Hematopoietic multipotent progenitor cell treated with erythropoietin and hydrocortisone succinate and interleukin-3 and kit ligand, for 6 days (in vitro differentiated cells): ENCODE data around the gene FRMPD1.
"Not testable (repeated sequence)": the region's sequence is repeated elsewhere in the genome, so short reads cannot be mapped to it uniquely, and the experiment has no call there.

Source experiments
- DNase-seq: peaks from one replicate; pipeline ENCODE4 v3.0.0-alpha.2; 2015

The FRMPD1 gene

DNA sequence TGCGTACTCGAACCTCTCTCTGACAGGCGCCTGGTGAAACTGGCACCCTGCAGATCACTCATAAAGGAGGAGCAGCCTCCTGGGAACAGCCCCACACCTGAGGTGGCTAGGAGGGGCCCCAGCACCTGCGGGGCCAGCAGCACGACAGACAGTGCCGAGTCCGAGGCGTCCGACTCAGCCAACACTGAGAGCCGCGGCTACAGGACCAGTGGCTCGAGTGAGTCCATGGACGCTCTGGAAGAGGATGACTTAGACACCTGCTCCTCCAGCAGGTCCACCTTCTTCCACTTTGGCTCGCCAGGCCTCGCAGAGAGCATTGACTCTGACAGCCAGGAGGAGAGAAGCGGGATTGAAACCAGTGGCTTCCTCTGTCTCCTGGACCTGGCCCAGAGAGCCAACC is 89.4 kb downstream of the FRMPD1 start:
- DNase-seq, result no peak

DNA sequence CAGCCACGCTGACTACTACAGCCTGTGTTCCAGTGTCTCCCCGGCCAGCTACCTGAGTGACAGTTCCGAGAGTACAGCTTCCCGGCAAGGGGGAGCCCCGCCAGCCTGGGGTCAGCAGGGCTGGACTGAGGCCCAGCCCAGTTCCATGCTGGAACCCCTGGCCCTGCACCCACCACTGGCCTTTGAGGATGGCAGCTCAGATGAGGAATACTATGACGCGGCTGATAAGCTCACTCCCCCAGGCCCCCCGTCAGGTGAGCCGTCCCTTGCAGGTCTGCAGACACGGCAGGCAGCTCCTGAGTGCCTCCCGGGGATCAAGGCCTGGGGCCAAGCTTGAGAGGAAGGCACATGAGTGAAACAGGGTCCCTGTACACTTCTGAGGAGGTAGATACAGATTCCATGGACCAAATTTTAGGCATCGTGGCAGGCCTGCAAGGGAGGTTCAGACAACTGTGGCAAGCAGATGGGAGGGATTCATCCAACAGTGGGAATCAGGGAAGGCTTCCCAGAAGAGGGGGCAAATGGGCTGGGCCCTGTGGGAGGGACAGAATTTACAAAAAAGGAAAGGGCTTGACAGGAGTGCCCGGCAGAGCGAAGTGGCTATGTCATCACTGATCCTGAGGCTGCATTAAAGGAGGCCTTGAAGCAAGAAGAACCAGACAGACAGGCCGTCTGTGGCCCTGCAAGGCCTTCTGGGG is 90.0 kb downstream of the FRMPD1 start:
- no peak for DNase-seq

GRCh38 chr9:37745970-37746369 is 95.2 kb downstream of the FRMPD1 start:
- no peak for DNase-seq

- DNase-seq, result no peak
These were observed 95.9 kb downstream of the FRMPD1 start for GRCh38 chr9:37746448-37747270.

- DNase-seq, result peak; percentile 87
These were observed 96.6 kb downstream of the FRMPD1 start for GRCh38 chr9:37747271-37747753.

DNA sequence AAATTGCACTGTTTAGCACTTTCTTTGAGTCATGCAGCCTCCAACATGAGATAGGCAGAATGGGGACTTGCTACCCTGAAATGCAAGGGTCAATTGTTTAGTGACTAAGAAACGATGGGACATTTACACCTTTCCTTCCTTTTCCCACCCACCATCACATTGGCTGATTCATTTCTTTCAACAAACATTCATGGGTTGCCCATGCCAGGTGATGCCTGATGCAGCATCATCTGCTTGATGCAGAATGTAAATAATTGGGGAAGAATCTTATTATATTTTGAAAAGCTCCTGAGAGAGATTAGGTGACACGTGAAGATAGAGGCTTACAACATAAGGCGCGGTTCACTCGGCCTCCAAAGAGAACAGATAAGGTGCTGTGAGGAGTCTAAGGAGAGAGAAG is 98.4 kb downstream of the FRMPD1 start:
- no peak for DNase-seq

GRCh38 chr9:37751186-37751585 is 100.4 kb downstream of the FRMPD1 start:
- no peak for DNase-seq

DNA sequence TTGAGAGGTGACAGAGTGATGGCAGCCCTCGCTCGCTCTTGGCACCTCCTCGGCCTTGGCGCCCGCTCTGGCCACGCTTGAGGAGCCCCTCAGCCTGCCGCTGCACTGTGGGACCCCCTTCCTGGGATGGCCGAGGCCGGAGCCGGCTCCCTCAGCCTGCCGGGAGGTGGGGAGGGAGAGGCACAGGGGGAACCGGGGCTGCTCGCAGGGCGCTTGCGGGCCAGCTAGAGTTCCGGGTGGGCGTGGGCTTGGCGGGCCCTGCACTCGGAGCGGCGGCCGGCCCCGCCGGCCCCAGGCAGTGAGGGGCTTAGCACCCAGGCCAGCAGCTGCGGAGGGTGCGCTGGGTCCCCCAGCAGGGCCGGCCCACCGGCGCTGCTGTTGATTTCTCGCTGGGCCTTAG is 101.0 kb downstream of the FRMPD1 start:
- DNase-seq, result not testable (repeated sequence)

- DNase-seq, result not testable (repeated sequence)
These were observed 101.4 kb downstream of the FRMPD1 start for GRCh38 chr9:37752112-37752511.

- DNase-seq, result no peak
These were observed 102.1 kb downstream of the FRMPD1 start for GRCh38 chr9:37752642-37753488.

DNA sequence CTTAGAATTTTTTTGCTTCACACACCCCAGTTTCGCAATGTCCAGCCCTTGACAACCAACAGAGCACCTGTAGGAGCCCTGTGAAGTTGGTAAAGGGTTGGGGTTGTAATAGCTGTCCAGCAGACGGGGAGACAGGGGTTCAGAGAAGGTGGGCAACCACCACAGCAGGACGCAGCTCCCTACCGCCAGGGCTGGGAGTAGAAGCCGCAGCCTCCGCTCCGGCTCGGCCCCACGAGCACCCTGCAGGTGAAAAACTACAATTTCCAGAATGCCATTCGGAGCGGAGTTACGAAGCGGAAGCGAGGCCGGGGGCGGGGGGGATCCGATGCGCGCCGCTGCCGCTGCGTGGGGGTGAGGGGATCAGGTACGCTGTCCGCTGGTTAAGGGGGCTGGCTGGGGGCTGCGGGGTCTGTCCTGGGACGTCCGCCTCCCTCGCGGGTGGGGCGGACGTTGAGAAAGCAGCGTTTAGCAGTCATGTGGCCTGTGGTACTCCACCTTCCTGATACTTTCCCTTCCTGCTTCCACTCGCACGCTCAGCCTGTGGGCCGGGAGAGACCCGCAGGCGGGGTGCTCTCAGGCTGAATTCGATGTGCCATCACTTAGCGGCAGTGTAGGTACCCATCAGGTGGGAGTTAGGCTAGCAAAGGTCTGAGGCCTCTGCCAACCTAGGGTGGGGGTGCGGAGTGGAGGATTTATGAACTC is 102.9 kb downstream of the FRMPD1 start, which contains the start of gene TRMT10B:
Gene TRMT10B (plus strand): TSS at position 317 of the 702 bp plus-strand sequence. CDS start 8,127 bp downstream, outside the sequence.
- DNase-seq, result peak; percentile 90

GRCh38 chr9:37758747-37759146 is 108.0 kb downstream of the FRMPD1 start:
- no peak for DNase-seq

- no peak for DNase-seq
These were observed 109.8 kb downstream of the FRMPD1 start for GRCh38 chr9:37760416-37761161.

- DNase-seq, result no peak
These were observed 110.8 kb downstream of the FRMPD1 start for GRCh38 chr9:37761511-37761910.

DNA sequence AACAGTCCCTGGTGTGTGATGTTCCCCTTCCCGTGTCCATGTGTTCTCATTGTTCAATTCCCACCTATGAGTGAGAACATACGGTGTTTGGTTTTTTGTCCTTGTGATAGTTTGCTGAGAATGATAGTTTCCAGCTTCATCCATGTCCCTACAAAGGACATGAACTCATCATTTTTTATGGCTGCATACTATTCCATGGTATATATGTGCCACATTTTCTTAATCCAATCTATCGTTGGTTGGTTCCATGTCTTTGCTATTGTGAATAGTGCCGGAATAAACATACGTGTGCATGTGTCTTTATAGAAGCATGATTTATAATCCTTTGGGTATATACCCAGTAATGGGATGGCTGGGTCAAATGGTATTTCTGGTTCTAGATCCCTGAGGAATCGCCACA is 114.5 kb downstream of the FRMPD1 start:
- not testable (repeated sequence) for DNase-seq

- peak; percentile 61 for DNase-seq
These were observed 118.6 kb downstream of the FRMPD1 start for GRCh38 chr9:37769306-37769705.

DNA sequence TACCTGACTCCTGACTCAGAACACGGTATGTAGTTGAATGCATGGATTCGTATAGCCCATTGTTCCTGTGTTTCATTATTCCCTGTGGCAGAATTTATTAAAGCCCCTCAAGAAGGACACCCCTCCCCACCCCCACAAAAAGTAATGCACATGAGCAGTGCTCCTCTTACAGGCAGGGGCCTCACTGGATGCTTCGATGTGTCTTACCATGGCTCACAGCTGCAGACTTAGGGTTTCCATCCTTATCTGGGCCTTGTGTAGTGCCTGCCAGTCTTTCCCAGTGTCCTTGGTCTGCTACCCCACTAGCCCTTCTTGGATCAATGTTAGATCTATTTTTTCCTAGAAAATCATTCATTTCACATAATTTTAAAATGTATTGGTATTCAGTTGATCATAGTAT is 119.2 kb downstream of the FRMPD1 start:
- DNase-seq, result no peak

- DNase-seq, result no peak
These were observed 124.6 kb downstream of the FRMPD1 start for GRCh38 chr9:37775216-37775919.

GRCh38 chr9:37776328-37776727 is 125.6 kb downstream of the FRMPD1 start:
- DNase-seq, result no peak

- no peak for DNase-seq
These were observed 127.8 kb downstream of the FRMPD1 start for GRCh38 chr9:37778534-37778933.

- DNase-seq, result peak; percentile 24
These were observed 133.5 kb downstream of the FRMPD1 start for GRCh38 chr9:37784291-37784615.
